ENCODE measurements around the gene ERVH48-1. TPM values are rescaled to one million over a fixed set of nuclear protein-coding genes. Genes with fewer than 3 reads are reported as not detected.

ERVH48-1 gene
- total RNA-seq, 2 experiments from 2014 or later: 0.18 to 0.29 TPM

GRCh38 chr21:42924433-42924751 lies 1.0 kb downstream of the ERVH48-1 start:
- CTCF ChIA-PET: no interaction called here
- ATAC-seq: no peak
- H3K36me3 Mint-ChIP-seq (ENCODE audit: low read depth): no peaks in the 10 kb centered on the region
- H3K4me1 Mint-ChIP-seq (ENCODE audit: low read depth): peaks cover 12% of the 10 kb centered on the region
- POLR2A ChIA-PET: no interaction called here
- H3K27me3 Mint-ChIP-seq: no peaks in the 10 kb centered on the region
- TF ChIP-seq CTCF (IDR thresholded peaks at IDR 0.05): no peak
- no peak for DNase-seq
- peak overlapping the region; percentile 24 for H3K4me3 Mint-ChIP-seq
- no peaks in the 10 kb centered on the region for H3K9me3 Mint-ChIP-seq
- H3K27ac Mint-ChIP-seq: peak overlapping the region; percentile 81
- intact Hi-C loops (cut with micrococcal nuclease): no loop called here

- H3K27me3 Mint-ChIP-seq: no peaks in the 10 kb centered on the region
- CTCF ChIA-PET: interaction anchor here (0.6 to 0.9 kb wide), 2 partner anchors 31 to 82 kb away, joined by 3 read pairs; no protein-coding TSS in a partner anchor
- H3K9me3 Mint-ChIP-seq: no peaks in the 10 kb centered on the region
- H3K4me1 Mint-ChIP-seq (ENCODE audit: low read depth): peaks cover 12% of the 10 kb centered on the region
- POLR2A ChIA-PET: no interaction called here
- H3K36me3 Mint-ChIP-seq (ENCODE audit: low read depth): no peaks in the 10 kb centered on the region
- peak; percentile 99 for ATAC-seq
- intact Hi-C loops (cut with micrococcal nuclease): no loop called here
- TF ChIP-seq CTCF (IDR thresholded peaks at IDR 0.05): peak; percentile 77
- peak overlapping the region; percentile 81 for H3K27ac Mint-ChIP-seq
- peak overlapping the region; percentile 24 for H3K4me3 Mint-ChIP-seq
- DNase-seq: peak; percentile 89
These were observed 1.6 kb downstream of the ERVH48-1 start for GRCh38 chr21:42923553-42924432.

- Mint-ChIP-seq H3K4me1 (ENCODE audit: low read depth) (peaks cover 12% of the 10 kb centered on the region), H3K27ac (no peak overlapping the region), H3K36me3 (ENCODE audit: low read depth) (no peaks in the 10 kb centered on the region), H3K9me3 (no peaks in the 10 kb centered on the region), H3K27me3 (no peaks in the 10 kb centered on the region), H3K4me3 (no peak overlapping the region)
- ChIA-PET POLR2A (no interaction called here), CTCF (interaction anchor here (0.9 kb wide), 1 partner anchor 81 kb away, joined by 3 read pairs; no protein-coding TSS in a partner anchor)
- DNase-seq: no peak
- TF ChIP-seq CTCF (IDR thresholded peaks at IDR 0.05): no peak
- intact Hi-C loops (cut with micrococcal nuclease): no loop called here
- ATAC-seq: no peak
These were observed 2.5 kb downstream of the ERVH48-1 start for GRCh38 chr21:42922918-42923317.

GRCh38 chr21:42921927-42922326 lies 3.5 kb downstream of the ERVH48-1 start:
- DNase-seq: no peak
- TF ChIP-seq CTCF (IDR thresholded peaks at IDR 0.05): no peak
- Mint-ChIP-seq H3K27ac (no peak overlapping the region), H3K4me1 (ENCODE audit: low read depth) (peaks cover 12% of the 10 kb centered on the region), H3K36me3 (ENCODE audit: low read depth) (no peaks in the 10 kb centered on the region), H3K9me3 (no peaks in the 10 kb centered on the region), H3K4me3 (no peak overlapping the region), H3K27me3 (no peaks in the 10 kb centered on the region)
- ChIA-PET POLR2A (interaction anchor here (1.2 kb wide), 1 partner anchor 48 kb away, joined by 3 read pairs; no protein-coding TSS in a partner anchor), CTCF (no interaction called here)
- no peak for ATAC-seq
- intact Hi-C loops (cut with micrococcal nuclease): no loop called here

- no peak for TF ChIP-seq CTCF (IDR thresholded peaks at IDR 0.05)
- no peaks in the 10 kb centered on the region for H3K36me3 Mint-ChIP-seq (ENCODE audit: low read depth)
- DNase-seq (no peak), ATAC-seq (no peak)
- no peaks in the 10 kb centered on the region for H3K4me1 Mint-ChIP-seq (ENCODE audit: low read depth)
- CTCF ChIA-PET: no interaction called here
- intact Hi-C loops (cut with micrococcal nuclease): no loop called here
- no peak overlapping the region for H3K27ac Mint-ChIP-seq
- H3K9me3 Mint-ChIP-seq: no peaks in the 10 kb centered on the region
- H3K4me3 Mint-ChIP-seq: no peak overlapping the region
- POLR2A ChIA-PET: no interaction called here
- H3K27me3 Mint-ChIP-seq: no peaks in the 10 kb centered on the region
These were observed 7.1 kb downstream of the ERVH48-1 start for GRCh38 chr21:42918291-42918690.
